ENCODE measurements around the gene ECT2L.

- no peak for TF ChIP-seq CTCF (conservative IDR thresholded peaks at IDR 0.05; ENCODE audit: low read depth in 2 of 2)
- TF ChIP-seq POLR2AphosphoS5 (IDR thresholded peaks at IDR 0.05; ENCODE audit: low read depth) = no peak
- no peak for TF ChIP-seq REST (IDR thresholded peaks at IDR 0.05; ENCODE audit: unreplicated experiment)
- TF ChIP-seq CREB1 (CRISPR knock-in tag; IDR thresholded peaks at IDR 0.05; ENCODE audit: low read depth) = no peak
- no peak for TF ChIP-seq EZH2 (IDR thresholded peaks at IDR 0.05; ENCODE audit: low read depth, unreplicated experiment)
- TF ChIP-seq EZH2phosphoT487 (IDR thresholded peaks at IDR 0.05; ENCODE audit: unreplicated experiment) = no peak
- no peak for TF ChIP-seq JUNB (IDR thresholded peaks at IDR 0.05; ENCODE audit: unreplicated experiment)
- no peak for TF ChIP-seq STAT1 (IDR thresholded peaks at IDR 0.05; ENCODE audit: unreplicated experiment)
- no peak for TF ChIP-seq ZNF331 (CRISPR knock-in tag; IDR thresholded peaks at IDR 0.05; ENCODE audit: low read depth)
- no peak for TF ChIP-seq NANOG (IDR thresholded peaks at IDR 0.05; ENCODE audit: borderline replicate concordance)
These were observed 77.3 kb downstream of the ECT2L start for GRCh38 chr6:138873191-138873590.
